GM18505 (cell line): ENCODE data around the gene THUMPD3.

Source experiments
- ATAC-seq: cut with Tn5 transposase; IDR thresholded peaks from one replicate; pipeline ENCODE4 v1.9.1; 2021; ENCODE audit not compliant: unreplicated experiment
- POLR2A ChIP-seq: IDR thresholded peaks from 4 replicates; pipeline ENCODE4 v1.6.1; 2011; ENCODE audit warnings: borderline replicate concordance; ENCODE audit not compliant: insufficient read depth, insufficient read length; ENCODE audit errors: extremely low read depth

Gene THUMPD3

GRCh38 chr3:9345041-9345440 lies 17.8 kb upstream of the THUMPD3 start:
- no peak for ATAC-seq
- TF ChIP-seq POLR2A = no peak

- no peak for TF ChIP-seq POLR2A
- ATAC-seq = no peak
Measured at GRCh38 chr3:9346141-9346540, 16.7 kb upstream of the THUMPD3 start.

- no peak for ATAC-seq
- no peak for TF ChIP-seq POLR2A
Measured at GRCh38 chr3:9347081-9347480, 15.8 kb upstream of the THUMPD3 start.

- no peak for TF ChIP-seq POLR2A
- no peak for ATAC-seq
Measured at GRCh38 chr3:9347887-9348286, 15.0 kb upstream of the THUMPD3 start.

GRCh38 chr3:9349321-9350117 lies 13.3 kb upstream of the THUMPD3 start:
- no peak for ATAC-seq
- no peak for TF ChIP-seq POLR2A

DNA sequence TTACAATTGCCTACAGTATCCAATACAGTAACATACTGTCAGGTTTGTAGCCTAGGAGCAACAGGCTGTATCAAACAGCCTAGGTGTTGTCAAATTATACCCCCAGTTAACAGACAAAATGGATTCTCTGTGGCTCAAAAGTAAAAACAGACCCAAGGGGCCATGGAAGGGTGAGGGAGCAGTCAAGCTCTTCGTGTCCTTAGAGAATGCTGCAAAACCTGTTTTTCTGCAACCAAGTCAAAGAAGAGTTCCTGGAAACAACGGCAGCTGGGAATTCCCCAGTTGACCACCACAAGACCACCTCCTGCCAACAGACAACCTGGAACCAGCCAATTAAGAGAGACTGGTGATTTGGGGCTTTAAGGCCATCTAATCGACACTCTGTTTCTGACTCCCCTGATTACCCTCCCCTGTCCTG lies 11.1 kb upstream of the THUMPD3 start:
- ATAC-seq = no peak
- no peak for TF ChIP-seq POLR2A

- TF ChIP-seq POLR2A = no peak
- no peak for ATAC-seq
Measured at GRCh38 chr3:9352917-9353752, 9.7 kb upstream of the THUMPD3 start.

- ATAC-seq = no peak
- TF ChIP-seq POLR2A = no peak
Measured at GRCh38 chr3:9361691-9362388, 1.0 kb upstream of the THUMPD3 start.

DNA sequence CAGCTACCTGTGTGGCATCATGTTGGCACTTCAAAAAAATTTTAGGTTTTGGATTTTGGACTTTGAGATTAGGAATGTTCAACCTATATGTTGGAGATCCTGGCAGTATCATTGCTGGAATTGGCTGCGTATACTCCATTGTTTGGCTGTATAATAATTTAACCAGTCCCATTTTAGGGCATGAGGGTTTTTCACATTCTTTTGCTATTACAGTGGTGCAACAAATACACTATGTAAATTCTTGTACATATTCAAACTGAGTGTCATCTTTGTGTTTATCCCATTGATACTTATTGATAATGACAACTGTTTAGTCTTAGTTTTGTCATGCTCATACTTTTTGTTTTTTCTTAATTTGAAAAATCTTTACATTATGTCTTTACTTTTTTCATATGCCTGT lies 6.7 kb downstream of the THUMPD3 start:
- ATAC-seq = no peak
- TF ChIP-seq POLR2A = no peak

GRCh38 chr3:9373465-9373864 lies 10.6 kb downstream of the THUMPD3 start:
- TF ChIP-seq POLR2A = no peak
- ATAC-seq = no peak

- ATAC-seq = no peak
- TF ChIP-seq POLR2A = no peak
Measured at GRCh38 chr3:9377981-9378380, 15.1 kb downstream of the THUMPD3 start.

DNA sequence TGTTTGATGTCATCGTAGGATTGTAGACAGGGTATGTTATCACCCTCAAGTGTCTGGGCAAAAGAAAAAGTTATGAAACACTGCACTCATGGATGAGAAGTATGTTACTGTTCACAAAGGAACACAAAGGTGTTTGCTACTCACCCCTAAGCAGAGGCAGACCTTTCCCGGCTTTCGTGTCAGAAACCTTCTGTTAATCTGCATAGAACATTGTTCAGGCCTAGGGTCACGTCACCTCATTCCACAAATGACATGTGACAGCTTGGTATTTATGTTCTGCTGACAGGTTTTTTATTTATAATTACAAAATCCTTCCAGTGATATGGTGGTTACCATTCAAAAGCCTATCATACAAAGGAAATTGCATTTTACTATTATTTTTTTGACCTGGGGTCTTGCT lies 16.5 kb downstream of the THUMPD3 start:
- ATAC-seq = no peak
- no peak for TF ChIP-seq POLR2A

DNA sequence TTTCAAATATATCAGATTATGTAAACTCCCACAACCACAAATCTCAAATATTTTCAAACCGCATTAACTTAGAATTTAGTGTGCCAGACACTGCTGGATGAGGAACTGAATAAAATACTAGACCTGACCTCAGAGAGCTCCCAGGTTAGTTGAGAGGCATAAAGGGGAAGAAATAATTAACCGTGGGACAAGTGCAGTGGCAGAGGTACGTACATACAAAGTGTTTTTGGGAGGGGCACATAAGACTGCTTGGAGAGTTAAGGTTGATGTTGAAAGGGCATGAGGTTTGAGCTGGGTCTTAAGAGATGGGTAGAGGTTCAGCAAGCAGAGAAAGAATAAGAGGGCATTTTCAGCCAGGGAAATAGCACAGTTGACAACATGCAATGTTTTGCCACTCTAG lies 17.2 kb downstream of the THUMPD3 start:
- TF ChIP-seq POLR2A = no peak

More for the DNA sequence above, 17.2 kb downstream of the THUMPD3 start:
- ATAC-seq = no peak
